ENCODE measurements around the gene KPRP.

- TF ChIP-seq POLR2A (IDR thresholded peaks at IDR 0.05), result no peak
- TF ChIP-seq CTCF (IDR thresholded peaks at IDR 0.05), result no peak
- TF ChIP-seq POLR2AphosphoS5 (IDR thresholded peaks at IDR 0.05; ENCODE audit: insufficient read depth in 1 of 2, low read depth in 1 of 2), result no peak
These were observed 12.6 kb downstream of the KPRP start for GRCh38 chr1:152770411-152770810.

All from vagina (tissue), 2 donors.